ENCODE results near the gene DHX34.

Gene DHX34

GRCh38 chr19:47312366-47313006 lies 36.6 kb upstream of the DHX34 start:
- Histone ChIP-seq H3K4me3 (ENCODE audit: insufficient read depth, low read depth, low read length) (no peak overlapping the region), H3K27me3 (ENCODE audit: control insufficient read depth, insufficient read depth, low read length, poor library complexity, severe bottlenecking) (no peaks in the 10 kb centered on the region), H3K9me3 (ENCODE audit: control insufficient read depth, low read length) (no peaks in the 10 kb centered on the region), H3K27ac (ENCODE audit: insufficient read depth, low read depth, low read length, poor library complexity, severe bottlenecking) (no peak overlapping the region), H3K4me1 (ENCODE audit: control insufficient read depth, insufficient read depth, low read length) (no peaks in the 10 kb centered on the region), H3K36me3 (ENCODE audit: control insufficient read depth, insufficient read depth, low read length) (no peaks in the 10 kb centered on the region)
- 91 to 94% methylated on average over 5 of the region's 5 CpGs for WGBS, 2 experiments

GRCh38 chr19:47313754-47314295 lies 35.3 kb upstream of the DHX34 start:
- no peak overlapping the region for H3K4me3 ChIP-seq (ENCODE audit: insufficient read depth, low read depth, low read length)
- H3K9me3 ChIP-seq (ENCODE audit: control insufficient read depth, low read length): no peaks in the 10 kb centered on the region
- WGBS, 2 experiments: 92 to 95% methylated on average over 10 of the region's 10 CpGs
- no peaks in the 10 kb centered on the region for H3K27me3 ChIP-seq (ENCODE audit: control insufficient read depth, insufficient read depth, low read length, poor library complexity, severe bottlenecking)
- H3K27ac ChIP-seq (ENCODE audit: insufficient read depth, low read depth, low read length, poor library complexity, severe bottlenecking): no peak overlapping the region
- no peaks in the 10 kb centered on the region for H3K4me1 ChIP-seq (ENCODE audit: control insufficient read depth, insufficient read depth, low read length)
- H3K36me3 ChIP-seq (ENCODE audit: control insufficient read depth, insufficient read depth, low read length): no peaks in the 10 kb centered on the region

- Histone ChIP-seq H3K27me3 (ENCODE audit: control insufficient read depth, insufficient read depth, low read length, poor library complexity, severe bottlenecking) (no peaks in the 10 kb centered on the region), H3K4me3 (ENCODE audit: insufficient read depth, low read depth, low read length) (no peak overlapping the region), H3K36me3 (ENCODE audit: control insufficient read depth, insufficient read depth, low read length) (no peaks in the 10 kb centered on the region), H3K9me3 (ENCODE audit: control insufficient read depth, low read length) (no peaks in the 10 kb centered on the region), H3K27ac (ENCODE audit: insufficient read depth, low read depth, low read length, poor library complexity, severe bottlenecking) (no peak overlapping the region), H3K4me1 (ENCODE audit: control insufficient read depth, insufficient read depth, low read length) (no peaks in the 10 kb centered on the region)
- 53 to 54% methylated on average over 12 of the region's 12 CpGs for WGBS, 2 experiments
These were observed 33.8 kb upstream of the DHX34 start for GRCh38 chr19:47315125-47315821.

GRCh38 chr19:47316513-47316912 lies 32.6 kb upstream of the DHX34 start:
- WGBS, 2 experiments: 86 to 91% methylated on average over 4 of the region's 4 CpGs
- no peaks in the 10 kb centered on the region for H3K9me3 ChIP-seq (ENCODE audit: control insufficient read depth, low read length)
- H3K27ac ChIP-seq (ENCODE audit: insufficient read depth, low read depth, low read length, poor library complexity, severe bottlenecking): no peak overlapping the region

GRCh38 chr19:47319923-47320871 lies 28.9 kb upstream of the DHX34 start:
- H3K4me3 ChIP-seq (ENCODE audit: insufficient read depth, low read depth, low read length): no peak overlapping the region
- no peak overlapping the region for H3K27ac ChIP-seq (ENCODE audit: insufficient read depth, low read depth, low read length, poor library complexity, severe bottlenecking)
- H3K27me3 ChIP-seq (ENCODE audit: control insufficient read depth, insufficient read depth, low read length, poor library complexity, severe bottlenecking): no peaks in the 10 kb centered on the region
- 94 to 95% methylated on average over 46 of the region's 46 CpGs for WGBS, 2 experiments
- H3K9me3 ChIP-seq (ENCODE audit: control insufficient read depth, low read length): no peaks in the 10 kb centered on the region
- H3K4me1 ChIP-seq (ENCODE audit: control insufficient read depth, insufficient read depth, low read length): no peaks in the 10 kb centered on the region
- no peaks in the 10 kb centered on the region for H3K36me3 ChIP-seq (ENCODE audit: control insufficient read depth, insufficient read depth, low read length)

More at GRCh38 chr19:47316513-47316912, 32.6 kb upstream of the DHX34 start:
- no peaks in the 10 kb centered on the region for H3K36me3 ChIP-seq (ENCODE audit: control insufficient read depth, insufficient read depth, low read length)
- no peak overlapping the region for H3K4me3 ChIP-seq (ENCODE audit: insufficient read depth, low read depth, low read length)
- no peaks in the 10 kb centered on the region for H3K4me1 ChIP-seq (ENCODE audit: control insufficient read depth, insufficient read depth, low read length)
- H3K27me3 ChIP-seq (ENCODE audit: control insufficient read depth, insufficient read depth, low read length, poor library complexity, severe bottlenecking): no peaks in the 10 kb centered on the region

- no peak overlapping the region for H3K4me3 ChIP-seq (ENCODE audit: insufficient read depth, low read depth, low read length)
- H3K27ac ChIP-seq (ENCODE audit: insufficient read depth, low read depth, low read length, poor library complexity, severe bottlenecking): no peak overlapping the region
- H3K9me3 ChIP-seq (ENCODE audit: control insufficient read depth, low read length): no peaks in the 10 kb centered on the region
- H3K36me3 ChIP-seq (ENCODE audit: control insufficient read depth, insufficient read depth, low read length): no peaks in the 10 kb centered on the region
- no peaks in the 10 kb centered on the region for H3K4me1 ChIP-seq (ENCODE audit: control insufficient read depth, insufficient read depth, low read length)
- 100% methylated on average over 1 of the region's 1 CpG for WGBS, 2 experiments
- no peaks in the 10 kb centered on the region for H3K27me3 ChIP-seq (ENCODE audit: control insufficient read depth, insufficient read depth, low read length, poor library complexity, severe bottlenecking)
These were observed 27.5 kb upstream of the DHX34 start for GRCh38 chr19:47321630-47322029.

GRCh38 chr19:47322058-47322457 lies 27.1 kb upstream of the DHX34 start:
- Histone ChIP-seq H3K9me3 (ENCODE audit: control insufficient read depth, low read length) (no peaks in the 10 kb centered on the region), H3K36me3 (ENCODE audit: control insufficient read depth, insufficient read depth, low read length) (no peaks in the 10 kb centered on the region), H3K4me3 (ENCODE audit: insufficient read depth, low read depth, low read length) (no peak overlapping the region), H3K27ac (ENCODE audit: insufficient read depth, low read depth, low read length, poor library complexity, severe bottlenecking) (no peak overlapping the region), H3K27me3 (ENCODE audit: control insufficient read depth, insufficient read depth, low read length, poor library complexity, severe bottlenecking) (no peaks in the 10 kb centered on the region), H3K4me1 (ENCODE audit: control insufficient read depth, insufficient read depth, low read length) (no peaks in the 10 kb centered on the region)
- WGBS, 2 experiments: 93 to 95% methylated on average over 1 to 2 of the region's 2 CpGs

- Histone ChIP-seq H3K27me3 (ENCODE audit: control insufficient read depth, insufficient read depth, low read length, poor library complexity, severe bottlenecking) (no peaks in the 10 kb centered on the region), H3K9me3 (ENCODE audit: control insufficient read depth, low read length) (no peaks in the 10 kb centered on the region), H3K36me3 (ENCODE audit: control insufficient read depth, insufficient read depth, low read length) (no peaks in the 10 kb centered on the region), H3K27ac (ENCODE audit: insufficient read depth, low read depth, low read length, poor library complexity, severe bottlenecking) (no peak overlapping the region), H3K4me3 (ENCODE audit: insufficient read depth, low read depth, low read length) (no peak overlapping the region), H3K4me1 (ENCODE audit: control insufficient read depth, insufficient read depth, low read length) (no peaks in the 10 kb centered on the region)
- 89 to 93% methylated on average over 8 of the region's 8 CpGs for WGBS, 2 experiments
These were observed 25.7 kb upstream of the DHX34 start for GRCh38 chr19:47323409-47323808.

GRCh38 chr19:47323872-47324271 lies 25.2 kb upstream of the DHX34 start:
- WGBS, 2 experiments: 92 to 93% methylated on average over 12 of the region's 12 CpGs
- no peak overlapping the region for H3K4me3 ChIP-seq (ENCODE audit: insufficient read depth, low read depth, low read length)
- H3K4me1 ChIP-seq (ENCODE audit: control insufficient read depth, insufficient read depth, low read length): no peaks in the 10 kb centered on the region
- no peaks in the 10 kb centered on the region for H3K27me3 ChIP-seq (ENCODE audit: control insufficient read depth, insufficient read depth, low read length, poor library complexity, severe bottlenecking)
- no peaks in the 10 kb centered on the region for H3K9me3 ChIP-seq (ENCODE audit: control insufficient read depth, low read length)
- no peaks in the 10 kb centered on the region for H3K36me3 ChIP-seq (ENCODE audit: control insufficient read depth, insufficient read depth, low read length)
- H3K27ac ChIP-seq (ENCODE audit: insufficient read depth, low read depth, low read length, poor library complexity, severe bottlenecking): no peak overlapping the region

GRCh38 chr19:47324502-47324901 lies 24.6 kb upstream of the DHX34 start:
- H3K27me3 ChIP-seq (ENCODE audit: control insufficient read depth, insufficient read depth, low read length, poor library complexity, severe bottlenecking): no peaks in the 10 kb centered on the region
- no peak overlapping the region for H3K4me3 ChIP-seq (ENCODE audit: insufficient read depth, low read depth, low read length)
- 79 to 81% methylated on average over 9 of the region's 9 CpGs for WGBS, 2 experiments
- H3K27ac ChIP-seq (ENCODE audit: insufficient read depth, low read depth, low read length, poor library complexity, severe bottlenecking): no peak overlapping the region
- no peaks in the 10 kb centered on the region for H3K36me3 ChIP-seq (ENCODE audit: control insufficient read depth, insufficient read depth, low read length)
- no peaks in the 10 kb centered on the region for H3K9me3 ChIP-seq (ENCODE audit: control insufficient read depth, low read length)
- no peaks in the 10 kb centered on the region for H3K4me1 ChIP-seq (ENCODE audit: control insufficient read depth, insufficient read depth, low read length)
